ENCODE measurements around the gene TPSB2.
"Not testable (repeated sequence)": the region's sequence is repeated elsewhere in the genome, so short reads cannot be mapped to it uniquely, and the experiment has no call there.

TPSB2 gene

DNA sequence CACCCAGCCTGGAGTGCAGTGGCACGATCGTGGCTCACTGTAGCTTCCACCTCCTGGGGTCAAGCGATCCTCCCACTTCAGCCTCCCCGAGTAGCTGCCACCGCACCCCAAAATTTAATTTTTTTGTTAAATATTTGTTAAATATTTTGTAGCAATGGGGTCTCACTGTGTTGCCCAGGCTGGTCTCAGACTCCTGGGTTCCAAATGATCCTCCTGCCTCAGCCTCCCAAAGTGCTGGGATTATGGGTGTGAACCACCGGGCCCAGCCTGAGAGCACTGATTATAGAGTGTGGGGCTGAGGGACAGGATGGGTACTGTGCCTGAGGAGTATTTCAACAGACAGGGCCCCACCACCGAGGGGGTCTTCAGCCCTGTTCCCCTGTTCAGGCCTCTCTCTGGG is 40.5 kb downstream of the TPSB2 start:
- Histone ChIP-seq H3K9me3 (ENCODE audit: insufficient read depth, low read length) (no peaks in the 10 kb centered on the region), H3K4me1 (ENCODE audit: low read length) (no peaks in the 10 kb centered on the region), H3K4me2 (ENCODE audit: low read length) (no peak overlapping the region), H3K9ac (ENCODE audit: low read length) (no peak overlapping the region), H3K27ac (ENCODE audit: low read length) (no peak overlapping the region), H3K27me3 (ENCODE audit: low read depth, low read length) (no peaks in the 10 kb centered on the region), H4K20me1 (ENCODE audit: insufficient read depth, low read length) (0 out of 2 replicates have a peak, but pooled peaks cover 5% of the 10 kb centered on the region), H3K79me2 (ENCODE audit: low read length) (no peaks in the 10 kb centered on the region), H2AFZ (ENCODE audit: low read depth, low read length) (no peak overlapping the region), H3K36me3 (replicated peaks; ENCODE audit: low read depth, low read length) (no peaks in the 10 kb centered on the region), H3K4me3 (ENCODE audit: low read length) (no peak overlapping the region)
- TF ChIP-seq EZH2phosphoT487 (IDR thresholded peaks at IDR 0.05; ENCODE audit: low read depth) = no peak
- TF ChIP-seq, protein P1, sequence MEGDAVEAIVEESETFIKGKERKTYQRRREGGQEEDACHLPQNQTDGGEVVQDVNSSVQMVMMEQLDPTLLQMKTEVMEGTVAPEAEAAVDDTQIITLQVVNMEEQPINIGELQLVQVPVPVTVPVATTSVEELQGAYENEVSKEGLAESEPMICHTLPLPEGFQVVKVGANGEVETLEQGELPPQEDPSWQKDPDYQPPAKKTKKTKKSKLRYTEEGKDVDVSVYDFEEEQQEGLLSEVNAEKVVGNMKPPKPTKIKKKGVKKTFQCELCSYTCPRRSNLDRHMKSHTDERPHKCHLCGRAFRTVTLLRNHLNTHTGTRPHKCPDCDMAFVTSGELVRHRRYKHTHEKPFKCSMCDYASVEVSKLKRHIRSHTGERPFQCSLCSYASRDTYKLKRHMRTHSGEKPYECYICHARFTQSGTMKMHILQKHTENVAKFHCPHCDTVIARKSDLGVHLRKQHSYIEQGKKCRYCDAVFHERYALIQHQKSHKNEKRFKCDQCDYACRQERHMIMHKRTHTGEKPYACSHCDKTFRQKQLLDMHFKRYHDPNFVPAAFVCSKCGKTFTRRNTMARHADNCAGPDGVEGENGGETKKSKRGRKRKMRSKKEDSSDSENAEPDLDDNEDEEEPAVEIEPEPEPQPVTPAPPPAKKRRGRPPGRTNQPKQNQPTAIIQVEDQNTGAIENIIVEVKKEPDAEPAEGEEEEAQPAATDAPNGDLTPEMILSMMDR (IDR thresholded peaks at IDR 0.05; ENCODE audit: low read depth, low read length) = no peak

DNA sequence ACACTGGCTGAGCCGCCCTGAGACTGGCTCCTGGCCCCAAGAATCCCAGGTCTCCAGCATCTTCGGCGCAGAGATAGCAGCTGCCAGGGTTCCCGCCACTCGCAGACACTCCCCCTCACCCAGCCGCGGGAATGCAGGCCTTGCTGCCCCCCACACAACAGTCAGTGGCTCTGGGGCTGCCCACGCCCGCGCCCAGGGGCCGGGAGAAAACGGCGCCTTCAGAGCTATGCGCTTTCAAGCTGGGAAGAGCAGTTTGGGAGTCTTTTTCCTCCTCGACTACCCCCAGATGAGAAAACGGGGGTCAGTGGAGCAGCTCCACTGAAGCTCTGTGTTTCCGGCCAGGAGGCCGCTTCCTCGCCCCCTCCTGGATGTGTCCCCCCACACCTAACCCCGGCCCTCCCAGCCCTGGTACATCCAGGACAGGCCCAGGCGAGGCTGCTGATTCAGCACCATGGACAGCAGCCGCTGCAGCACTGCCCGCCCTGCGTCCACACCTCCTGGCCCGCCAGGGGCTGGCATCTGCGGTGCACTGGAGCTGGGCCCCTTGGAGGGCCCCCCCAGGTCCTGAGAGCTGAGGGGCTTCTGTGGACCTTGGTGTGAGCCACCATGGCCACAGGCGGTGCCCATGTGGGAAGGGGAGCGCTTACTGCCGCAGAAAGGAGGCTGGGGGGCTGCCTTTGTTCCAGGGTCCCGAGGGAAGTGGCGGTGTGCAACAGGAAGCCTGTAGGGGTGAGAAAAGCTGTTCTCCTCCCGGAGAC is 41.4 kb downstream of the TPSB2 start:
- no peaks in the 10 kb centered on the region for H3K27me3 ChIP-seq (ENCODE audit: low read depth, low read length)
- H4K20me1 ChIP-seq (ENCODE audit: insufficient read depth, low read length) = 0 out of 2 replicates have a peak, but pooled peaks cover 5% of the 10 kb centered on the region
- H3K9me3 ChIP-seq (ENCODE audit: insufficient read depth, low read length) = no peaks in the 10 kb centered on the region
- H3K4me3 ChIP-seq (ENCODE audit: low read length) = no peak overlapping the region
- no peak overlapping the region for H3K4me2 ChIP-seq (ENCODE audit: low read length)
- H3K4me1 ChIP-seq (ENCODE audit: low read length) = no peaks in the 10 kb centered on the region
- H3K79me2 ChIP-seq (ENCODE audit: low read length) = no peaks in the 10 kb centered on the region
- no peak overlapping the region for H3K27ac ChIP-seq (ENCODE audit: low read length)
- H3K9ac ChIP-seq (ENCODE audit: low read length) = no peak overlapping the region
- no peak overlapping the region for H2AFZ ChIP-seq (ENCODE audit: low read depth, low read length)
- TF ChIP-seq, protein P1 (IDR thresholded peaks at IDR 0.05; ENCODE audit: low read depth, low read length) = no peak
- TF ChIP-seq EZH2phosphoT487 (IDR thresholded peaks at IDR 0.05; ENCODE audit: low read depth) = no peak
- no peaks in the 10 kb centered on the region for H3K36me3 ChIP-seq (replicated peaks; ENCODE audit: low read depth, low read length)

DNA sequence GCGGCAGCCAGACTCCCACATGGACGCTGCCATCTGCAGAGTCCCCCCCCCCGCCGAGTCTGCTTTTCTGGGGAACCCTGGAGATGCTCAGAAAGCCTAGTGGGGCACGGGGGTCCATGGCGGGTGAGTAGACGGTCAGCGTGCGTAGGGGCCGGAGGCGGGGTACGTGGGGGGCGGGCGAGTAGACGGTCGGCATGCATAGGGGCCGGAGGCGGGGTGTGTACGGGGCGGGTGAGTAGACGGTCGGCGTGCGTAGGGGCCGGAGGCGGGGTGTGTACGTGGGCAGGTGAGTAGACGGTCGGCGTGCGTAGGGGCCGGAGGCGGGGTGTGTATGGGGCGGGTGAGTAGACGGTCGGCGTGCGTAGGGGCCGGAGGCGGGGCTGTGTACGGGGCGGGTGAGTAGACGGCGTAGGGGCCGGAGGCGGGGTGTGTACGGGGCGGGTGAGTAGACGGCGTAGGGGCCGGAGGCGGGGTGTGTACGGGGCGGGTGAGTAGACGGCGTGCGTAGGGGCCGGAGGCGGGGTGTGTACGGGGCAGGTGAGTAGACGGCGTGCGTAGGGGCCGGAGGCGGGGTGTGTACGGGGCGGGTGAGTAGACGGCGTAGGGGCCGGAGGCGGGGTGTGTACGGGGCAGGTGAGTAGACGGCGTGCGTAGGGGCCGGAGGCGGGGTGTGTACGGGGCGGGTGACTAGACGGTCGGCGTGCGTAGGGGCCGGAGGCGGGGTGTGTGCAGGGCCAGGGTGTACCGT is 44.4 kb downstream of the TPSB2 start:
- H3K4me1 ChIP-seq (ENCODE audit: low read length) = not testable (repeated sequence)

DNA sequence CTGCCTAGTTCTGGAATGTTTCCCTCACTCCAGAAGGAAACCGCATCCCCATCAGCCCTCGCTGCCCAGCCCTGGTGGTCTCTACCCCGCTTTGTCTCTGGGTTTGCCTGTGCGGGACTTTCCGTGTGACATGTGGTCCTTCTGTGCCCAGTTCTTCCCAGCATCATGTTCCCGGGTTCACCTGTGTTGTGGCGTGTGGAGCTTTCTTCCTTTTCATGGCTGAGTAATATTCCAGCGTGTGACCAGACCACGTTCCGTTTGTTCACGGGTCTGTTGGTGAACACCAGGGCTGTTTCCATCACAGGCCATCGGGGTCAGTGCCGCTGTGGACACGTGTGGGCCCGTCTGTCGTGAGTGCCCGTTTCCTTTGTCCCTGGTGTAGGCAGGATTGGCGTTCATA is 45.0 kb downstream of the TPSB2 start:
- Histone ChIP-seq H3K4me3 (ENCODE audit: low read length) (no peak overlapping the region), H3K79me2 (ENCODE audit: low read length) (no peaks in the 10 kb centered on the region), H4K20me1 (ENCODE audit: insufficient read depth, low read length) (0 out of 2 replicates have a peak, but pooled peaks cover 5% of the 10 kb centered on the region), H3K4me1 (ENCODE audit: low read length) (no peaks in the 10 kb centered on the region), H3K36me3 (replicated peaks; ENCODE audit: low read depth, low read length) (no peaks in the 10 kb centered on the region), H3K27ac (ENCODE audit: low read length) (no peak overlapping the region), H3K4me2 (ENCODE audit: low read length) (no peak overlapping the region), H3K27me3 (ENCODE audit: low read depth, low read length) (no peaks in the 10 kb centered on the region), H2AFZ (ENCODE audit: low read depth, low read length) (no peak overlapping the region), H3K9me3 (ENCODE audit: insufficient read depth, low read length) (no peaks in the 10 kb centered on the region), H3K9ac (ENCODE audit: low read length) (no peak overlapping the region)
- no peak for TF ChIP-seq EZH2phosphoT487 (IDR thresholded peaks at IDR 0.05; ENCODE audit: low read depth)
- TF ChIP-seq, protein P1 (IDR thresholded peaks at IDR 0.05; ENCODE audit: low read depth, low read length) = no peak

More for the DNA sequence above, 44.4 kb downstream of the TPSB2 start:
- not testable (repeated sequence) for H3K27me3 ChIP-seq (ENCODE audit: low read depth, low read length); H3K9me3 ChIP-seq (ENCODE audit: insufficient read depth, low read length); H2AFZ ChIP-seq (ENCODE audit: low read depth, low read length); H3K9ac ChIP-seq (ENCODE audit: low read length); H3K36me3 ChIP-seq (replicated peaks; ENCODE audit: low read depth, low read length); H3K27ac ChIP-seq (ENCODE audit: low read length); H3K4me3 ChIP-seq (ENCODE audit: low read length); H3K4me2 ChIP-seq (ENCODE audit: low read length); H4K20me1 ChIP-seq (ENCODE audit: insufficient read depth, low read length); H3K79me2 ChIP-seq (ENCODE audit: low read length)
